RWPE1 (cell line): ENCODE data around the gene LRRC27.

ENCODE experiments used
- CTCF ChIA-PET: fragments of 350-600 bp; sonication (Branson Sonifier 250); formaldehyde crosslinking; extraction: SDS; loops from one replicate; lab custom pipeline; 2021; lab: Yijun Ruan, JAX
- POLR2A ChIA-PET: fragments of 400-600 bp; formaldehyde crosslinking; extraction: SDS; loops from one replicate; lab custom pipeline; 2020; ENCODE audit warnings: antibody characterized with exemption; ENCODE audit not compliant: low non-redundant PET; lab: Yijun Ruan, JAX
- DNase-seq: peaks from one replicate; pipeline ENCODE4 v3.0.0; 2012; ENCODE audit warnings: low spot score
- H3K27ac ChIP-seq: fragments of 450-650 bp; 2 replicates; pipeline ENCODE4 v1.5.1; 2017
- CTCF ChIP-seq: fragments of 450-650 bp; conservative IDR thresholded peaks from 2 replicates; pipeline ENCODE4 v1.5.1; 2017; ENCODE audit warnings: low read depth, mild to moderate bottlenecking

Gene LRRC27

GRCh38 chr10:132392184-132392800 is 60.3 kb downstream of the LRRC27 start:
- DNase-seq: no peak
- POLR2A ChIA-PET: no interaction called here
- no peak for TF ChIP-seq CTCF
- CTCF ChIA-PET: interaction anchor here (0.5 to 1.8 kb wide), 3 partner anchors 33 to 407 kb away, joined by 4 to 7 read pairs (median 5); no protein-coding TSS in a partner anchor
- no peak overlapping the region for H3K27ac ChIP-seq

DNA sequence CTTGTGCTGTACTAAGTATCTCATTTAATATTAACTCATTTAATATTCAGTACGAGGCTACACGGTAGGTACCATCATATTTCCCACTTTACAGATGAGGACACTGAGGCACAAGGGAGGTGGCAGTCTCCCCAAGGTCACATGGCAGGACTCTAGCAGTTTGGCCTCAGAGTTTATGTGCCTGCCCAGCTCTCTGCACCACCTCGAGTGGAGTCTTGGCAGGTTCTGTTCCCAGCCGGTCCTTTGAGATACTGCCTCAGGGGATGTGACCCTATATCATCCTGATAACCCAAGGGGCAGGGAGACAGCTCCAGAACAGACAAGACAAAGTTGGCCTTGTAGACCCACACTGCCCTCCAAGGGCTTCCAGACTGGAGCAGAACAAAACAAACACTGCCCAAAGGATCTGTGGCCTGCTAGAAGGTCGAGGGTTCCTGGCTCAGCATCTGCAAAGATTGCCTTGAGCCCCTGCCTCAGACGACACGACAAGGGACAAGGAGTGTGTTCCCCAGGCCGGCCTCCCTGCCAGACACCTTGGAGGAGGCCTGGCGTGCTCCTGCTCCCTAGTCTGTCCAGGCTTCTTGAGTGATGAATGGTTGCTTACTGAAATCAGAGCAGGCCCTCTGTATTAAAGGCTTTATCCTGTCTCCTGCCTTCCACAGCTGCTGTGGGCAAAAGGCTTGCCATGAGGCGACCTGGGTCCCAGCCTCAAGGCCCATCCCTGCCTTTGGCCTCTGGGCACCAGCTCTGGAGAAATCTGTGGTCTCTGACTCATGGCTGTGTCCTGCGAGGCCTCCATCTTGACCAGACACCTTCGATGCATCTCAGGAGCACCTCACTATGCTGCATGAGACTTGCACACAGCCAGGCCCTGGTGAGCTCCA is 61.1 kb downstream of the LRRC27 start:
- ChIA-PET CTCF (interaction anchor here (0.5 to 1.8 kb wide), 3 partner anchors 34 to 408 kb away, joined by 4 to 7 read pairs (median 5); no protein-coding TSS in a partner anchor), POLR2A (interaction anchor here (0.6 kb wide), 1 partner anchor 54 kb away, joined by 7 read pairs; no protein-coding TSS in a partner anchor)
- DNase-seq: no peak
- peak overlapping the region; percentile 35 for H3K27ac ChIP-seq
- no peak for TF ChIP-seq CTCF

- ChIA-PET POLR2A (interaction anchor here (0.8 kb wide), 1 partner anchor 53 kb away, joined by 4 read pairs; no protein-coding TSS in a partner anchor), CTCF (interaction anchor here (1.8 kb wide), 1 partner anchor 53 kb away, joined by 7 read pairs; no protein-coding TSS in a partner anchor)
- H3K27ac ChIP-seq: peak overlapping the region; percentile 81
- TF ChIP-seq CTCF: no peak
- no peak for DNase-seq
These were observed 61.7 kb downstream of the LRRC27 start for GRCh38 chr10:132393695-132394181.

GRCh38 chr10:132394201-132394811 is 62.3 kb downstream of the LRRC27 start:
- TF ChIP-seq CTCF: no peak
- H3K27ac ChIP-seq: peak overlapping the region; percentile 81
- ChIA-PET CTCF (interaction anchor here (1.8 kb wide), 1 partner anchor 52 kb away, joined by 7 read pairs; no protein-coding TSS in a partner anchor), POLR2A (interaction anchor here (0.8 kb wide), 1 partner anchor 52 kb away, joined by 4 read pairs; no protein-coding TSS in a partner anchor)
- no peak for DNase-seq

- POLR2A ChIA-PET: no interaction called here
These were observed 63.1 kb downstream of the LRRC27 start for GRCh38 chr10:132394936-132395703.

More at GRCh38 chr10:132394936-132395703, 63.1 kb downstream of the LRRC27 start:
- CTCF ChIA-PET: no interaction called here
- no peak for DNase-seq
- TF ChIP-seq CTCF: no peak
- H3K27ac ChIP-seq: peak overlapping the region; percentile 81
